Activated T-cell treated with anti-CD3 and anti-CD28 coated beads for 24 hours (primary cell): Measurements from ENCODE around the gene DKK2.
"Not testable (repeated sequence)": the region's sequence is repeated elsewhere in the genome, so short reads cannot be mapped to it uniquely, and the experiment has no call there.

Source experiments
- DNase-seq: peaks from one replicate; pipeline ENCODE4 v3.0.0-alpha.2; 2020; ENCODE audit warnings: low read depth

The DKK2 gene

DNA sequence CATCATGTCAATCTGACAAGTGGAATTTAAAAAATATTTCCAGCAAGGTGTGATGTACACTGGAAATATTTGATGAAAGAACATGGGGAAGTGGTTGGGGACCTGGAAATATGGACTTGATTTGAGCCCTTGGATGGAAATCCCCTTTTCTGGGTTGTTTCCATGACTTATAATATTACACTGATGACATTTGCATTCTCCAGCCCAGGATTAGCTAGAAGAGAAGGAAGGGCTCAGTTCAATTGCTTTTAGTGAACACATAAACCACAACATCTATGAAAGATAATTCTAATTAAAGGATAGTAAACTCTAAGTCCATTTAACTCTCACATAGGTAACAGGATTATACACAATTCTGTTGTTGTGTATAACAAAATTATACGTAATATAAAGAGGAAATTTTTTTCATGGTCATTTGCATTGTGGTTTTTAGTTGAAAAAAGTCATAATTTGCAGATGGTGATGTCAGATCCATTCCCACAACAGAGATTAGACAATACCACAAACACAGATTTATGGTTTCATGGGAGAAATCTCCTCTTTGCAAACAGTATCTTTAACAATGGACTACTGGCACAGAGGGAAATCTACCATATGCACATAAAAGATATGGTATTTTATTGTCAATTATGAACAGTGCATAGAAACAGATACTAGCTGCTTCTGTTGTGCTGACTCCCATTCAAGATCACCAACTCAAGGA, 126.5 kb downstream of the DKK2 start:
- no peak for DNase-seq

DNA sequence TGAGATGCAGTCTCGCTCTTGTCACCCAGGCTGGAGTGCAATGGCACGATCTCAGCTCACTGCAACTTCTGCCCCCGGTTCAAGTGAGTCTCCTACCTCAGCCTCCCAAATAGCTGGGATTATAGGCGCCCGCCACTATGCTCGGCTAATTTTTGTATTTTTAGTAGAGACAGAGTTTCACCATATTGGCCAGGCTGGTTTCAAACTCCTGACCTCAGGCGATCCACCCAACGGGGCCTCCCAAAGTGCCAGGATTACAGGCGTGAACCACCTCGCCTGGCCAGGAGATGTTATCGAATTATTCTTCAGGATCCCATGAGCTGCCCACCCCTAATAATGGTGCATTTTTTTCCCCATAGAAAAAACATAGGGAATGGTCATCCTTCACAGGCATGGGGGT, 128.1 kb downstream of the DKK2 start:
- not testable (repeated sequence) for DNase-seq

DNA sequence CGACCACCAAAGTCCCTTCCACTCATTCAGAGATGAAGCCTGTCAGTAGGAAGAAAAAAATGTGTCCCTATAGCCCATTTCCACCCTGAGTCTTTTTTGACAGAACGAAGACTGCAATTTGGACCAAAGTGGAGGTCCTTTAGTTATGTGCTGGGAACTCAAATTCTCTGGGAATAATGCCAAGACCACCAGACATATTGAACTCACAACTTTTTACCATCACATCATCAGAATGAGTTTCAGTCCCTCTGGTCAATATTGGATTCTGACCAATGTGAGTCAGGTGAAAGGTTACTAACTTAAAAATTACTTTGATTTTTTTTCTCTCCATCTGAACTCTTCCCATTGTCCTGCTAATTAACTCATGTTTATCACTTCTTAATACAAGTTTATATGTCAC, 128.9 kb downstream of the DKK2 start:
- DNase-seq, result no peak

DNA sequence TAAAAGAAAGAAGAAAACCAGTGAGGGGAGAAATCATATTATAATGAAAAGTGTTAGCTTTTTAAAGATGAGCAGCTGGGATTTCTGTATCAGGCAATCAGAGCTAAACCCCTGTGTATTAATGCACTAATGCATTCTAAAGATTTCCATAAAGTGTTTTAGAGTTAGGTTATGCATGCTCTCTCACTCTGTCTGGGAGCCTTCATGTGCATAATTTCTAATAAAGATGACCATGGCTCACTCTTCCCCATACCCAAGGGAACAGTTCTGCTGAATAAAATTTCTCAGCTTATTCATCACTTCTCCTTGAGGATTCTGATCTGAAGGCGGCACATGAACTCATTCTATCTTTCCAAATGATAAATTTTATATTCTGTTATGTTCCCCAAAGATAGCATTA, 129.4 kb downstream of the DKK2 start:
- no peak for DNase-seq

- no peak for DNase-seq
These were observed 137.4 kb downstream of the DKK2 start for GRCh38 chr4:106898621-106899230.

GRCh38 chr4:106893903-106894302, 142.2 kb downstream of the DKK2 start:
- DNase-seq, result no peak

GRCh38 chr4:106893395-106893881, 142.7 kb downstream of the DKK2 start:
- no peak for DNase-seq

DNA sequence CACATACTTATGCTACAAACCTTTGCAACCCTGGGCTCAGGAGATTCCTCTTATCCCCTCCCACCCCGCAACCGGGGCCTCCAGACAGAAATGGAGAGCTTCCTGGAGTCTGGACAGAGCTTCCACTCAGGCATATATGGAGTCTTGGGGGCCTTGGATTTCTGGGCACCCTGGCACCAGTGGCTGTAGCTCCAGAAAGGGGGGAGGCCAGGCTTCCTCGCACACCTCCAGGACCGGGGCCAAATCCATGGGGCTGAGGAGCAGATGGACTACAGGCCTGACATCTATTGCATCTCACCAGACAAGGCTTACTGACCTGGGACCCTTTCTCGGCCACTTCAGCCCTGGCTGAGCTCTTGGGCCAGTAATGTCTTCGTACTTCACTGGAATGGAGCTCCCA, 143.3 kb downstream of the DKK2 start:
- DNase-seq, result no peak

GRCh38 chr4:106875340-106875739, 160.8 kb downstream of the DKK2 start:
- DNase-seq, result no peak
